WTC11 (cell line): ENCODE data around the gene METTL21C.

ENCODE experiments used
- ATF3 ChIP-seq: sonication (generic); formaldehyde crosslinking; conservative IDR thresholded peaks from 2 replicates; pipeline ENCODE4 v1.8.1; 2022; ENCODE audit warnings: mild to moderate bottlenecking, missing genetic modification reagents
- ESRRA ChIP-seq: sonication (generic); formaldehyde crosslinking; IDR thresholded peaks from 2 replicates; pipeline ENCODE4 v1.8.1; 2022; ENCODE audit warnings: mild to moderate bottlenecking, missing genetic modification reagents, borderline replicate concordance
- FOXK1 ChIP-seq: sonication (generic); formaldehyde crosslinking; IDR thresholded peaks from 2 replicates; pipeline ENCODE4 v1.8.0; 2022; ENCODE audit warnings: mild to moderate bottlenecking, moderate library complexity, missing genetic modification reagents
- NFYB ChIP-seq: sonication (generic); formaldehyde crosslinking; conservative IDR thresholded peaks from 2 replicates; pipeline ENCODE4 v1.8.0; 2022; ENCODE audit warnings: low read depth, missing genetic modification reagents
- SMAD4 ChIP-seq: sonication (generic); formaldehyde crosslinking; IDR thresholded peaks from 2 replicates; pipeline ENCODE4 v1.8.0; 2022; ENCODE audit warnings: mild to moderate bottlenecking, missing genetic modification reagents
- SP1 ChIP-seq: sonication (generic); formaldehyde crosslinking; conservative IDR thresholded peaks from 2 replicates; pipeline ENCODE4 v1.8.1; 2022; ENCODE audit warnings: missing genetic modification reagents
- STAT6 ChIP-seq: sonication (generic); formaldehyde crosslinking; conservative IDR thresholded peaks from 2 replicates; pipeline ENCODE4 v1.8.1; 2023; ENCODE audit warnings: mild to moderate bottlenecking, low read depth, missing genetic modification reagents, moderate library complexity
- USF1 ChIP-seq: sonication (generic); formaldehyde crosslinking; IDR thresholded peaks from 2 replicates; pipeline ENCODE4 v1.8.0; 2022; ENCODE audit warnings: mild to moderate bottlenecking, missing genetic modification reagents
- TF ChIP-seq, protein P1 (sequence below): fragments of 200-600 bp; IDR thresholded peaks from 2 replicates; pipeline ENCODE4 v1.8.0; 2022; ENCODE audit warnings: antibody characterized with exemption
- TF ChIP-seq, protein P2 (sequence below): sonication (generic); formaldehyde crosslinking; IDR thresholded peaks from 2 replicates; pipeline ENCODE4 v1.8.1; 2022; ENCODE audit warnings: mild to moderate bottlenecking, moderate library complexity, missing genetic modification reagents
- TF ChIP-seq, protein P3 (sequence below): sonication (generic); formaldehyde crosslinking; IDR thresholded peaks from 2 replicates; pipeline ENCODE4 v1.8.1; 2023; ENCODE audit warnings: mild to moderate bottlenecking, missing genetic modification reagents
- TF ChIP-seq, protein P4 (sequence below): sonication (generic); formaldehyde crosslinking; IDR thresholded peaks from 2 replicates; pipeline ENCODE4 v1.8.0; 2023; ENCODE audit warnings: missing genetic modification reagents

- TF ChIP-seq ATF3 (CRISPR knock-in tag) (no peak), NFYB (CRISPR knock-in tag) (no peak), SMAD4 (no peak), STAT6 (no peak), USF1 (CRISPR knock-in tag) (no peak), ESRRA (CRISPR knock-in tag) (no peak), FOXK1 (no peak), SP1 (CRISPR knock-in tag) (no peak)
- TF ChIP-seq, protein P1, sequence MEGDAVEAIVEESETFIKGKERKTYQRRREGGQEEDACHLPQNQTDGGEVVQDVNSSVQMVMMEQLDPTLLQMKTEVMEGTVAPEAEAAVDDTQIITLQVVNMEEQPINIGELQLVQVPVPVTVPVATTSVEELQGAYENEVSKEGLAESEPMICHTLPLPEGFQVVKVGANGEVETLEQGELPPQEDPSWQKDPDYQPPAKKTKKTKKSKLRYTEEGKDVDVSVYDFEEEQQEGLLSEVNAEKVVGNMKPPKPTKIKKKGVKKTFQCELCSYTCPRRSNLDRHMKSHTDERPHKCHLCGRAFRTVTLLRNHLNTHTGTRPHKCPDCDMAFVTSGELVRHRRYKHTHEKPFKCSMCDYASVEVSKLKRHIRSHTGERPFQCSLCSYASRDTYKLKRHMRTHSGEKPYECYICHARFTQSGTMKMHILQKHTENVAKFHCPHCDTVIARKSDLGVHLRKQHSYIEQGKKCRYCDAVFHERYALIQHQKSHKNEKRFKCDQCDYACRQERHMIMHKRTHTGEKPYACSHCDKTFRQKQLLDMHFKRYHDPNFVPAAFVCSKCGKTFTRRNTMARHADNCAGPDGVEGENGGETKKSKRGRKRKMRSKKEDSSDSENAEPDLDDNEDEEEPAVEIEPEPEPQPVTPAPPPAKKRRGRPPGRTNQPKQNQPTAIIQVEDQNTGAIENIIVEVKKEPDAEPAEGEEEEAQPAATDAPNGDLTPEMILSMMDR, result no peak
- TF ChIP-seq, protein P2, sequence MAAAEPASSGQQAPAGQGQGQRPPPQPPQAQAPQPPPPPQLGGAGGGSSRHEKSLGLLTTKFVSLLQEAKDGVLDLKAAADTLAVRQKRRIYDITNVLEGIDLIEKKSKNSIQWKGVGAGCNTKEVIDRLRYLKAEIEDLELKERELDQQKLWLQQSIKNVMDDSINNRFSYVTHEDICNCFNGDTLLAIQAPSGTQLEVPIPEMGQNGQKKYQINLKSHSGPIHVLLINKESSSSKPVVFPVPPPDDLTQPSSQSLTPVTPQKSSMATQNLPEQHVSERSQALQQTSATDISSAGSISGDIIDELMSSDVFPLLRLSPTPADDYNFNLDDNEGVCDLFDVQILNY (CRISPR knock-in tag), result no peak
- TF ChIP-seq, protein P3, sequence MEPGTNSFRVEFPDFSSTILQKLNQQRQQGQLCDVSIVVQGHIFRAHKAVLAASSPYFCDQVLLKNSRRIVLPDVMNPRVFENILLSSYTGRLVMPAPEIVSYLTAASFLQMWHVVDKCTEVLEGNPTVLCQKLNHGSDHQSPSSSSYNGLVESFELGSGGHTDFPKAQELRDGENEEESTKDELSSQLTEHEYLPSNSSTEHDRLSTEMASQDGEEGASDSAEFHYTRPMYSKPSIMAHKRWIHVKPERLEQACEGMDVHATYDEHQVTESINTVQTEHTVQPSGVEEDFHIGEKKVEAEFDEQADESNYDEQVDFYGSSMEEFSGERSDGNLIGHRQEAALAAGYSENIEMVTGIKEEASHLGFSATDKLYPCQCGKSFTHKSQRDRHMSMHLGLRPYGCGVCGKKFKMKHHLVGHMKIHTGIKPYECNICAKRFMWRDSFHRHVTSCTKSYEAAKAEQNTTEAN (CRISPR knock-in tag), result no peak
- TF ChIP-seq, protein P4, sequence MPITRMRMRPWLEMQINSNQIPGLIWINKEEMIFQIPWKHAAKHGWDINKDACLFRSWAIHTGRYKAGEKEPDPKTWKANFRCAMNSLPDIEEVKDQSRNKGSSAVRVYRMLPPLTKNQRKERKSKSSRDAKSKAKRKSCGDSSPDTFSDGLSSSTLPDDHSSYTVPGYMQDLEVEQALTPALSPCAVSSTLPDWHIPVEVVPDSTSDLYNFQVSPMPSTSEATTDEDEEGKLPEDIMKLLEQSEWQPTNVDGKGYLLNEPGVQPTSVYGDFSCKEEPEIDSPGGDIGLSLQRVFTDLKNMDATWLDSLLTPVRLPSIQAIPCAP (CRISPR knock-in tag), result no peak
Measured at GRCh38 chr13:102682211-102682610, 12.6 kb downstream of the METTL21C start.
